Activated T-helper 9 cell treated with anti-CD3 and anti-CD28 coated beads, Interleukin-2, amount 50 U/mL, for 16 hours (primary cell): Measurements from ENCODE around the gene RRAGB.
"Not testable (repeated sequence)": the region's sequence is repeated elsewhere in the genome, so short reads cannot be mapped to it uniquely, and the experiment has no call there.

Source experiments
- DNase-seq: peaks from one replicate; pipeline ENCODE4 v3.0.0-alpha.2; 2020; ENCODE audit warnings: low read depth

RRAGB gene

DNA sequence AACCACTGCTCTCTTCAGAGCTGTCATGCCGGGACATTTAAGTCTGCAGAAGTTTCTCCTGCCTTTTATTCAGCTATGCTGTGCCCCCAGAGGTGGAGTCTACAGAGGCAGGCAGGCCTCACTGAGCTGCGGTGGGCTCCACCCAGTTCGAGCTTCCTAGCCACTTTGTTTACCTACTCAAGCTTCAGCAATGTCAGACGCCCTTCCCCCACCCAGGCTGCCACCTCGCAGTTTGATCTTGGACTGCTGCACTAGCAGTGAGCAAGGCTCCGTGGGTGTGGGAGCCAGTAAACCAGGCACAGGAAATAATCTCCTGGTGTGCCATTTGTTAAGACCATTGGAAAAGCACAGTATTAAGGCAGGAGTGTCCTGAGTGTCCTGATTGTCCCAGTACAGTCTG, 56.9 kb downstream of the RRAGB start:
- not testable (repeated sequence) for DNase-seq

DNA sequence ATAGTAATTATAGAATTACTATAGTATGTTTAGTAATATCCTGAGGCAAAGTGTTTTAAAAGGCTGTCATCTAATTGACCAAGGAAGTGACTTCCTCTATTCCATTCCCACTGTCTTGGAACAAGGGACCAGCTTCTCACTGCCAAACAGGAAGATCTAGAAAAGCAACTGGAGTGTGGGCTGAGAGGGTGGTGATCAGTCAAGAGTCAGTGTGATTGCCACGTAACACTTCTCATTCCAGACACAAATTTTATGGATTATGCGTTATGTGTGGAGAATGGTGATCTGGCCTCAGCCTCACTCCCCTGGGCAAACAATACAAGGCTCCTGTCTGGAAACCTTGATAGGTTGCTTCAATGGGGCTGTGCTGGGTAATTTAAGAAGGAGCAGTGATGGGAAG, 60.0 kb downstream of the RRAGB start:
- DNase-seq, result no peak

DNA sequence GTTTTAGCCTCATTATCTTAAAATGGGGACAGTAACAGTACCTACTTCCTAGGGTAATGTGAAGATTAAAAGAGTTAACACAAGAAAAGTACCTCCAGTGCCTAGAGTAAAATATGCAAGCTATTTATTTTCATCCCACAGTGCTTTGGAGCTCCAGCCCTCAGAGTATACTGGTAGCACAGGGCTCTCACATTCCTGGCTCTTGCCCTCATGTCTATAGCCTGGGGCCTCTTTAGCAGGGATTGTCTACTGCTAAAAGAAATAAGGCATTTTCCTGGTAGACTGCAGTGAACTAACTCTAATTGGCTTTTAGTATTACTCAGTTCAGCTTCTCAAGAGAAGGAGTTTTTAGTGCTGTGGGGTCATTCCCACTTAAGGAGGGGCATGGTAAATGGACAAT, 60.8 kb downstream of the RRAGB start:
- no peak for DNase-seq

DNA sequence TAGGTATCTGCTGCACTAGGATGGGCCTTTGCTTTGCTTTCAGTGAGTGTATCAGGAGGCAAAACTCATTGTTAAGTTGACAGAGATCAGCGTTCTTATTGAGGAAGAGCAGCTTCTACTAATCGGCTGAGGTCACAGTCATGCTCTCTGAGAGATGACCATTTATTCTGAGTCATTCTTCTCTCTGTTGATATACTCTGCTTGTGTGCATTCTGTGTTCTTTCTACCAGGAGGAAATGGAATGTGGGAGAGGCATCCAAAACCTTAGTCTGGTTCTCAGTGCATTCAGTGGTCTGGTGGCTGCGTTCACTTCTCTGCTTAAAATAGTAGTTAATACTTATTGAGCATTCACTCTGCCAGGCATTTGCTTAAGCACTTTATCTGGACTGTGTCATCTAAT, 66.2 kb downstream of the RRAGB start:
- no peak for DNase-seq

DNA sequence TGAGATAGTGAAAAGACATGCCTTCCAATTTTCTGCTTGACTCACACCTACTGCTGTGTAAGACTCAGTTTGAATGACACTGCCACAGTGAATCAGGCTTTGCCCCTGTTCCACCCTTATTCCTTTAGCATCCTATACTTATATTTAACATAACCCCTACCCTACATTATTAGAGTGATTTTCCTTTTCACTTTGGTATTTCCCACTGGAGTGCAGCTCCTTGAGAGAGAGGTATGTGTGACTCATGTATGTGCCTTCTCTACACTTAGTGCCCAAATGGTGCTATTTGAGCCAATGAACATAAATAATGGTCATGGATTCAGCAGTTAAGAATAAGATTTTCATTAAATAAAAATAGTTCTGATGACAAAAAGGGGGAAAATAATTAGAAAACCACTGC, 69.5 kb downstream of the RRAGB start:
- no peak for DNase-seq

DNA sequence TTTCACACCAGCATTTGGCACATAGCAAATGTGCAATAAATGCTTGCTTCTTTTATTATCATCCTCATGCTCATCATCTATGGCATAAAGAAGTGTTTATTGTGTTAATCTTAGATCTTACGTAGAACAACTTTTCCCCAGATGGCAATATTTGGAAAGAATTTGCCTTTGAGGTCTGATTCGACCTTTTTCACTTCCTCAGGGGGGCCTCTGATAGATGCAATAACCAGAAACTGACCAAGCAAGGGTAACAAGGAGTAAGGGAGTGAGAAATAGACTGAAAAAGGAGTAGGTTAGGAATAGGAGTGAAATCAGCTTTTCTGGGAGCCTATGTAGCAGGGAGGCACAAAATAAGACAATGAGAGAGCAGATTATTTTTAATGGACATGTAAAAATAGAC, 70.2 kb downstream of the RRAGB start:
- no peak for DNase-seq

DNA sequence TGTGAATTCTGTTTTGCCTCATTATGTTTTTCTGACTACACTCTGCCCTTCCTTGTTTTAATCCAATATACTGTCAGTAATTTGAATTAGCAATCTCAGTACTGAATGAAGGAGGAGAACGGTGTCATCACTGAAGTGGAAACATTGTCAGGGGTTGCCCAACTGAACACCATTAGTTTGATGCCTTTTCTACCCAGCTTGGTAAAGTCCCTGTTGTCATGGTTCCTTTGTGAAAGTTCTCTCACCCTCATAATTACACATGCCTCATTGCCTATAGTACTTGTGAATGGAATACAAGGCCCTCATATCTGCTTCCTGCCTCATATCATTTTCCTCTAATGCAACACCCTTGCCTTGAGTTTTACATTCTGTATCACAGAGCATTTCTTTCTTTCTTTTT, 76.9 kb downstream of the RRAGB start:
- no peak for DNase-seq

DNA sequence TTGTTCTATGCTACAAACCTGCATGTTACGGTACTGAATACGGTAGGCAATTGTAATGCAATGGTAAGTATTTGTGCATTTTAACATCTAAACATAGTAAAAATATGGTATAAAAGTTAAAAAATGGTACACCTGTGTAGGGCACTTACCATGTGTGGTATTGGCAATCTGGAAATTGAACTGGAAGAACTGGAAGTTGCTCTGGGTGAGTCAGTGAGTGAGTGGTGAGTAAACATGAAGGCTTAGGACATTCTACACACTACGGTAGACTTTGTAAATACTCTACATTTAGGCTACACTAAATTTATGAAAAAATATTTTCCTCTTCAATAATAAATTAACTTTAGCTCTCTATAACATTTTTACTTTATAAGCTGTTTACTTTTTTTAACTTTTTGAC, 78.9 kb downstream of the RRAGB start:
- DNase-seq, result no peak

DNA sequence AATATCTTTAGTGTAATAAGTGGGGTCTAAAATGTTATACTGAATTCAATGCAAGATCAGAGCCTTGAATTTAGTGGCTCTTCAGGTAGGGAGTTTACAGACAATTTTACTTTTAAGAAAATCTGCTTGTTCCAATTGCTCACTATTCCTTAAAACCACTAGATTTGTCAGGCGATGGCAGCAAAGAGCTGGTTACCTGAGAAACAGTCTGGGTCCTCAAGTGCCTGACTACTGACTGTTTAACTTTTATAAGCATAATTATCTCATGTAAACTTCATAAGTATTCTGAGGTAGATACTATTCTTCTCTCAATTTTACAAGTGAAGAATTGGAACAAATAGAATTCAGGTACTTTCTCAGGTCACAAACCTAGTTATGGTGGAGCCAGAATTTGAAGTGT, 84.3 kb downstream of the RRAGB start:
- DNase-seq, result no peak
